IPS-18a (cell line): ENCODE results near the gene FSIP1.
A peak's percentile ranks its signal among the peaks of the same experiment; 100 is the strongest.

Source experiments
- H3K27ac ChIP-seq: one replicate; pipeline ENCODE4 v1.5.1; 2013; ENCODE audit warnings: low read length
- H3K27me3 ChIP-seq: one replicate; pipeline ENCODE4 v1.6.1; 2013; ENCODE audit warnings: mild to moderate bottlenecking, low read length; ENCODE audit not compliant: control insufficient read depth, insufficient read depth
- H3K36me3 ChIP-seq: one replicate; pipeline ENCODE4 v1.6.1; 2013; ENCODE audit warnings: low read depth, low read length; ENCODE audit not compliant: control insufficient read depth
- H3K4me1 ChIP-seq: one replicate; pipeline ENCODE4 v1.6.1; 2013; ENCODE audit warnings: low read depth, low read length; ENCODE audit not compliant: control insufficient read depth
- H3K4me3 ChIP-seq: one replicate; pipeline ENCODE4 v1.5.1; 2013; ENCODE audit warnings: low read length
- H3K9ac ChIP-seq: one replicate; pipeline ENCODE4 v1.6.1; 2013; ENCODE audit warnings: mild to moderate bottlenecking, low read length, moderate library complexity
- H3K9me3 ChIP-seq: one replicate; pipeline ENCODE4 v1.6.1; 2013; ENCODE audit warnings: low read depth, low read length; ENCODE audit not compliant: control insufficient read depth

Gene FSIP1

DNA sequence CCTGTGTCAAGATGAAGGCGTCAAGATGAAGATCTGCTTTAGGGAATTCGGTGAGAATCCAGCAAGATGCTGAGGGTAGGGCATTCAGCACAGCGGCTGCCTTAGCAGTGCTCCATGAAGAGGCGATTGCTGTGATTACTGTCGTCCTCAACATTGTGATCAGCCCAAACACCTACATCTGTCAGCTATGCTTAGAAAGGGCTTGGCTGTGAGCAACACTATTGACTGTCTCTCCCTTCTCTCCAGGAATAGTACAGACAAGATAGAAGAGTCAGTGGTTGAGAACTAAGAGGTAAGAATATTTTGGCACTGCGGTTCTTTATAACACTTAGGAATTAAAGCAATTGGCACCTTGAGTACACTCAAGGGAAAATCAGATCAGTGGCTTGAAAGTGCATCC lies 110.5 kb downstream of the FSIP1 start:
- Histone ChIP-seq H3K27me3 (no peaks in the 10 kb centered on the region), H3K4me1 (peaks cover 3% of the 10 kb centered on the region), H3K9me3 (no peaks in the 10 kb centered on the region), H3K9ac (no peak overlapping the region), H3K4me3 (no peak overlapping the region), H3K36me3 (no peaks in the 10 kb centered on the region), H3K27ac (no peak overlapping the region)

DNA sequence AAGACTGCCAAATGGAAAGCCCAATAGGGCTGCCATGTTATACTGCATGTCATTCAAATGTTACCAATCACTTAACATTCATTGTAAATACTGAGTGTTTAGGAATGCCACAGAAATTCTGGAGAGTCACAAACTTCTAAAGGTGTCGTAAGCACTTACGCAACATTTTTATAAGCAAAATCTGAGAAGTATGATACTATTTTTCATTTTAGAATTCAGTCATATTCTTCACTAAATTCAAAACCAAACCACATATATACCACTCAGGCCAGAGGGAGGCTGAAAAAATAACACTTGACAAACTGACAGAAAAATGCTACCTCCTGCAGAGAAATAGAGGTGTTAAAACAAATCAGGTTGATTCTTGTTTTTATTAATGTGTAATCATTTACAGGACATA lies 112.0 kb downstream of the FSIP1 start:
- Histone ChIP-seq H3K27me3 (no peaks in the 10 kb centered on the region), H3K9ac (no peak overlapping the region), H3K36me3 (no peaks in the 10 kb centered on the region), H3K9me3 (no peaks in the 10 kb centered on the region), H3K4me1 (peaks cover 18% of the 10 kb centered on the region), H3K27ac (no peak overlapping the region), H3K4me3 (no peak overlapping the region)

DNA sequence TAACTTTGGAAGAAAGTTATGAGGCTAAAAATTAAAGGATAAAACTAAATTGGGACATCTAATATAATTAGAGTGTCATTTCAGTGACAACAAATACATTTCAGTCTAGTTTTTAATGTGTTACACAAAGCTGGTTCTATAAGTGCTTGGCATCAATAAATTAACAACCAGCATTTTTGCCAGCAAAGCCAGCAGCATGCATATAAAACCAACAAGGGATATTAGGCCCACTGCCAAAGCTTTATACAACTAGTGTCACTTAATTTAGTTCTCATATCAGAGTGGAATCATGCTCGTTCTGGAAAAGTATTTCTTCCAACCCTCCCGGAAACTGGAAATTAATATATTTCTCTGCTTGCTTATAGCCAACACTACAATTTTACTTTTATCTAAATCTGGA lies 113.0 kb downstream of the FSIP1 start:
- H3K9me3 ChIP-seq = no peaks in the 10 kb centered on the region
- H3K36me3 ChIP-seq = no peaks in the 10 kb centered on the region
- no peaks in the 10 kb centered on the region for H3K27me3 ChIP-seq
- H3K9ac ChIP-seq = no peak overlapping the region
- H3K4me1 ChIP-seq = peaks cover 27% of the 10 kb centered on the region
- no peak overlapping the region for H3K4me3 ChIP-seq
- H3K27ac ChIP-seq = no peak overlapping the region

DNA sequence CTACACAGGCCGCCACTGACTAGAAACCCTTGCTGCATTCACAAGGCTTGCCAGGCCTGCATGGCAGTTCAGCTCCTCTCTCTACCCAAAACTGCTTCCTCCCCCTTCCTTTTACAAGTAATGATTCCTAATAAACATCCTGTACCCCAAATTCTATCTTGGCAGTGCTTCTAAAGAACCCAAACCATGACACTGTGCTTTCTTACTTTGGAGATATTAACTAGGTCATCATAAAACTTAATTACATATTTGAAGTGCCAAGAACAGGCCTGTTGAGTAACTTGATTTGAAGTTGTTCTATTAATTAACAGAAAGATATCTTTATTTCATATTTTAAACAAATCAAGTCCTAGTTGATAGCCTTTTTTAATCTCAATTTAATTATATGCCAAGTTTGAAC lies 113.4 kb downstream of the FSIP1 start:
- H3K27me3 ChIP-seq = no peaks in the 10 kb centered on the region
- H3K4me1 ChIP-seq = peaks cover 32% of the 10 kb centered on the region
- H3K9me3 ChIP-seq = no peaks in the 10 kb centered on the region
- H3K27ac ChIP-seq = no peak overlapping the region
- no peak overlapping the region for H3K4me3 ChIP-seq
- no peaks in the 10 kb centered on the region for H3K36me3 ChIP-seq
- H3K9ac ChIP-seq = no peak overlapping the region

DNA sequence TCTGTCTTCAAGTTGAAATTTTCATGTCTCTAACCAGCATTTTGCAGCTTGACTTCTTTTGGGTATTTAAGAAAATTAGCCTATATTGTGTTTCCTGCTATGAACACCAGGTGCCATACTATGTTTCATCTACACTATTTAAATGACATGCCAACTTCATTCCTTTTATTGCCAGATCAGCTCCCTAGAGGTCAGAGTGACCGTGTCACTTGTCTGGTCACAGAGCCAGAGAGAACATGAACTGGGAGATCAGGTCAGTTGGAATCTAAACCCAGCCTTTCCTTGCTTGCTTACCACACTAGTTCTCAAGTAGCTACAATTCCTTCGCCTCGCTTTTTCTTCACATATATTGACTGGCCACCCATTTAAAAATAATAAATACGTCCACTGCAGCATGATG lies 114.2 kb downstream of the FSIP1 start:
- H3K4me3 ChIP-seq = no peak overlapping the region
- H3K9me3 ChIP-seq = no peaks in the 10 kb centered on the region
- no peaks in the 10 kb centered on the region for H3K27me3 ChIP-seq
- peaks cover 39% of the 10 kb centered on the region for H3K4me1 ChIP-seq
- H3K27ac ChIP-seq = no peak overlapping the region
- no peak overlapping the region for H3K9ac ChIP-seq
- no peaks in the 10 kb centered on the region for H3K36me3 ChIP-seq

DNA sequence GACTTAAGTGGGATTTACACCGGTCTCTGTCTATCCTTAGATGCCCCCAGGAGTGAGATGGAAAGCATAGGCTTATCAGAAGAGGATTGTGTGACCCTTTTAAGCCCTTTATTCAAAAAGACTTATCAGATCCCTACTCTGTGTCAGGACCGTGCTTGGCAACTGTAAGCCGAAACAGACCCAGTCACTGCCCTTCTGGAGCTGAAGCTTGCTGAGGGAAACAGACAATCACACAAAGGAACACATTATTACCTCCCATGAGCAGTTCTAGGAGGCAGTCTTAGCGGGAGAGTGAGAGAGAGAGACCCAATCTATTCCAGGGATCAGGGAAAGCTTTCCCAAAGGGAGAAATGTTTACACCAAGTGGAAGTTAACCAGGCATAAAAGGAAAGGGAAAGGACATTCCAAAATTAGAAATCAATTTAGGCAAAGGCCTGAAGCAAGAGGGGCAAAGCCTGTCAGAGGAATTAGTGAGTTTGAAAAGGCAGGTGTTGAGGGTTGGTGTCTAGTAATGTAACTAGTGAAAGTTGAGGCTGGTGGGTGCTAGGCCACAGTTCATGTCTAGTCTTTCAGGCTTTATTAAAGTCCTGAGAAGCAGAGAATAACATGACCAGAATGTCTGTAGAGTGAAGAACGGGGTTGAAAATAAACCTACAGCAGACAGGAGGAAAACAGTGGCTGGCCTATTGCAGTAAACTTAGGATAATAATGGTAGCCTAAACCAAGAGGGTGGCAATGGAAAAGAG lies 115.1 kb downstream of the FSIP1 start:
- no peaks in the 10 kb centered on the region for H3K36me3 ChIP-seq
- no peak overlapping the region for H3K9ac ChIP-seq
- H3K27me3 ChIP-seq = no peaks in the 10 kb centered on the region
- H3K27ac ChIP-seq = peak overlapping the region; percentile 12
- no peaks in the 10 kb centered on the region for H3K9me3 ChIP-seq
- H3K4me3 ChIP-seq = no peak overlapping the region
- peaks cover 41% of the 10 kb centered on the region for H3K4me1 ChIP-seq

DNA sequence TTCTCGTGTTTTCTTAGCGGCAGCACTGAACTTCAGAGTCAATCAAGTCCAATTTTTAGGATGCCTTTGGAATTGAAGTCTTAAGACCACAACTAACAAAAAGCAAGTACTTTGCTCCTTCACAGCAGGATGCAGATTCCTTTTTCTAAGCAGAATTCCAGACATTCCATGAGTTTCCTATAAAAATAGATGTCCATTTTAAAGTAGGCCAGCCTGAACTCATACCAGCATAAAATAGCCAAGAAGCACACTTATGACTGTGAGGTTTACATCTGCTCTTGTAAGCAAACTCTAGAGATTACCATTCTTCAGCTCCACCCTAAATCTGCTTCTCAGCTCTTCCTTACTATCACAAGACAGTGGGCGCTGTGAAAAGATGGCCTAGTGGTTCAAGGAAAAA lies 116.0 kb downstream of the FSIP1 start:
- no peaks in the 10 kb centered on the region for H3K36me3 ChIP-seq
- peaks cover 41% of the 10 kb centered on the region for H3K4me1 ChIP-seq
- peak overlapping the region; percentile 78 for H3K27ac ChIP-seq
- H3K27me3 ChIP-seq = no peaks in the 10 kb centered on the region
- no peaks in the 10 kb centered on the region for H3K9me3 ChIP-seq
- H3K4me3 ChIP-seq = peak overlapping the region; percentile 0
- H3K9ac ChIP-seq = no peak overlapping the region

DNA sequence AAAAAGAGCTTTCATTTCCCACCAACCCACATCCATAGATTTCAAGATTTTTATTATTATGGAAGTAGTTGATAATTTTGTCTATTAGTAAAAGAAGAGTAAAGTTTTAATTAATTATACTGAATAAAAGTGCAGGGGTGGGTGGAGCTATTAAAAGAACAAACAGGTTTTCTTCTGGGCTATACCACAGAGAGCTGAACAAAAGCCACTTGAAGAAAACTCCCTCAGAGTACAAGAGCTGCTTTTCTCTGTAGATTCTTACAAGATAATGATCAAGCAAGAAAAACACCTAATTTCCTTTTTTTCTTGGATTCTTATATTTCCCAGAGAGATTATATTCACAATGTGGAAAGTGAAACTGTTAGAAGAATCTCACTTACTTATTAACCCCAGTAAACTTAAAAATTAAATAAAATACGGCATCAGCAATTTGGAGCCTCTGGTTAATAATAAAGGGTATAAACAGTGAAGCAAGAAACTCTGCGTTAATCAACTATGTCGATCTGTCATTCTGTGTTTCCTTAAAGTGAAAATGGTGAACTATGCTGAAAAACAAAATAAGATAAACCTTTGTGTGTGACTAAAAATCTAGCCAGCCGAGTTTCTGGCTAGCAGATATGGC lies 116.9 kb downstream of the FSIP1 start:
- Histone ChIP-seq H3K27me3 (no peaks in the 10 kb centered on the region), H3K4me1 (peaks cover 41% of the 10 kb centered on the region), H3K27ac (no peak overlapping the region), H3K9ac (no peak overlapping the region), H3K9me3 (no peaks in the 10 kb centered on the region), H3K4me3 (no peak overlapping the region), H3K36me3 (no peaks in the 10 kb centered on the region)

DNA sequence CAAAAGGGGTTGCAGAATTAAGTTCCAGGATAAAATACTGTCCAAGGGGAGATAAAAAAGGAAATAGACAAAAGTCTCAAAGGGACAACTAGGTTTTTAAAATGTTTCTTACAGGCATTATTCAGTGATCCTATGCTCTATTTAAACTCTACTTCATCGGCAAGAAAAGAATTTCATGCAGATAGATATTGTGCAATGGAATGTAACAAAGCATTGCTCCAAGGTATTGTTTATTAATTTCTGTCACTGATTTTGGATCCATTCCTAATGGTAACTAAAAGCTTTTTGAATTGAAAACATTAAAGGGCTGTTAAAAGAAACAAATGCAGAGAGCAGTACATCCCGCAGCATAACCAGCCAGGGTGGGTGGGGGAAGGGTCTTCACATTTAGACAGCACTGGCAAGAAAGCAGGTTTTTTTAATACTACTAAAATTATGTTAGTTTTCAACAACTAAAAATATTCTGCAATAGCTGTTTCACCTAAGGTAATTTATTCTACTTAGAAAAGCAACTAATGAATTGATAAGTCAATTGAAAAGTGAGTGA lies 118.9 kb downstream of the FSIP1 start:
- no peaks in the 10 kb centered on the region for H3K9me3 ChIP-seq
- H3K36me3 ChIP-seq = no peaks in the 10 kb centered on the region
- H3K27ac ChIP-seq = no peak overlapping the region
- H3K27me3 ChIP-seq = no peaks in the 10 kb centered on the region
- no peak overlapping the region for H3K4me3 ChIP-seq
- H3K4me1 ChIP-seq = peaks cover 41% of the 10 kb centered on the region
- no peak overlapping the region for H3K9ac ChIP-seq

DNA sequence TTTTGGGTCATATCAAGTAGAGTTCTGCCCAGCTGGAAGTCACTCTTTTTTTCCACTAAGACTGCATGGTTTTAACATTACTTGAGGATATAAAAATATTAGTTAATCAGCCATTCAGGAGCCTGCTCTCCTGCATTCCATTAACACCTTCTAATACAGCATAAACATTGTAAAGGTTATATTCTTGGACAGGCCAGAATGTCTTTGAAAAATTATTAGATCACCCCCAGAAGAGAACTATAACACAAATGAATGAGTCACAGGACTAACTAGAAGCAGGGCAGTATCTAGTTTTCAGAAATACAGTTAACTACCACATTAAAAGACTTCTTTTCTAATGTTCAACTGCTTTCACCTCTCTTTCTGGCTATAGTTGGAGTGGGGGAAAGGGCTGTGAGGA lies 120.9 kb downstream of the FSIP1 start:
- Histone ChIP-seq H3K4me1 (peaks cover 33% of the 10 kb centered on the region), H3K27me3 (no peaks in the 10 kb centered on the region), H3K4me3 (no peak overlapping the region), H3K36me3 (no peaks in the 10 kb centered on the region), H3K9ac (no peak overlapping the region), H3K9me3 (no peaks in the 10 kb centered on the region), H3K27ac (no peak overlapping the region)

DNA sequence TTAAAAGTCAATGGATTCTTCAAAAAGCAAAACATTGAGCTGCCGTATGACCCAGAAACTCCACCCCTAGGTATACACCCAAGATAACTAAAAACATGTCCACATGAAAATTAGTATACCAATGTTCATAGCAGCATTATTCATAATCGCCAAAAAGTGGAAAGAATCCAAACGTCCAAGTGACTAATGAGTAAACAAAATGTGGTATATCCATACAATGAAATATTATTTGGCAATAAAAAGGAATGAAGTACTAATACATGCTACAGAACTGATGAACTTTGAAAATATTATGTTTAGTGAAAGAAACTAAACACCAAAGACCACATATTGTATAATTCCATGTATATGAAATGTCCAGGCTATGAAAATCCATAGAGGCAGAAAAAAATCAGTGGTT lies 123.9 kb downstream of the FSIP1 start:
- Histone ChIP-seq H3K9me3 (no peaks in the 10 kb centered on the region), H3K4me3 (no peak overlapping the region), H3K9ac (no peak overlapping the region), H3K27me3 (no peaks in the 10 kb centered on the region), H3K4me1 (peaks cover 4% of the 10 kb centered on the region), H3K27ac (no peak overlapping the region), H3K36me3 (no peaks in the 10 kb centered on the region)

DNA sequence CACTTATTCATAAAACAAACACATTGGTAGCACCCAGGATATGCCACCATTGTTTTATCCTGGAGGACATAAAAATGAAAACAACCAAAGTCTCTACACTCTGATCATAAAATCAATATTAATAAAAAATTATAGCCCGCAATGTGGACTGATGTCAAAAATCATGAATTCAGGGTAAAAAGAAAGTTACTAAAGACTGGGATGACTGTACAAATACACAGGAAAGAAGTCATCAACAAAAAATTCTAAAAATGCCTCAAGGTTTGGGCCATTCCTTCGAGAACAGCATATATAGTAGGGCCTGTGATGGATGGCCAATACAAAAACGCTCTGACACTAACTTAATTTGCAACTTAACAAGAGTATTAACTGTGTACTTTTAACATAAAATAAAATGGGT lies 125.0 kb downstream of the FSIP1 start:
- H3K27ac ChIP-seq = no peak overlapping the region
- H3K4me1 ChIP-seq = no peaks in the 10 kb centered on the region
- no peaks in the 10 kb centered on the region for H3K9me3 ChIP-seq
- H3K9ac ChIP-seq = no peak overlapping the region
- no peak overlapping the region for H3K4me3 ChIP-seq
- no peaks in the 10 kb centered on the region for H3K27me3 ChIP-seq
- no peaks in the 10 kb centered on the region for H3K36me3 ChIP-seq
